OCI-LY1 (cell line): Measurements from ENCODE around the gene STAT3.

Experiments used
- EZH2 ChIP-seq: fragments of 200-600 bp; sonication (generic), shearing (Covaris generic); IDR thresholded peaks from 2 replicates; pipeline ENCODE4 v1.8.0; 2017; ENCODE audit warnings: borderline replicate concordance, mixed run types, mild to moderate bottlenecking, antibody characterized with exemption, low read length, moderate library complexity, mixed read lengths
- TF ChIP-seq, protein P1 (sequence below): fragments of 200-600 bp; sonication (generic), shearing (Covaris generic); IDR thresholded peaks from 2 replicates; pipeline ENCODE4 v1.5.1; 2017; ENCODE audit warnings: mild to moderate bottlenecking, antibody characterized with exemption, low read length, moderate library complexity, mixed read lengths

DNA sequence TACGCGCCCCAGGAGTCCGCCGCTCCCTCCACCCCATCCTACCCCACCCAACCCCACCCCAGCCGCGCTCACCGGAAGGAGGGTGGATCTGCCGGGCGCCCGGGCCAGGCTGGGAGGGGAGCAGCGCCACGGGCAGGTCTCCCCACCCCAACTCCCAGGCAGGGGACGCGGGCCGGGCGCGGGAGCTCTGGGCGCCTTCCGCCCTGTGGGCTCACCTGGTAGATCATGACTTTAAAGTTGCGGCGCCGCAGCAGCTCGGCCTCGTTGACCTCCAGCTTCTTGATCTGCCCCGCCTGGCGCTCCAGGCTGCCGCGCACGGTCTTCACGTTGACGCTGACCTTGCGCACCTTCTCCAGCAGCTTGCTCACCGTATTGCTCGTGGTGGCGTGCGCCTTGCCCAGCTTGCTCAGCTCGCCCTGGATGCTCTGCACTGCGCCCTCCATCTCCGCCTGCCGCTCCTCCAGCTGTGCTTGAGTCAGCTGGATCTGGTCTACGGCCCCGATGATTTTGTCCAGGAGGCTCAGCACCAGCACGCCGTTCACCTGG lies 34.2 kb upstream of the STAT3 start:
- TF ChIP-seq, protein P1, sequence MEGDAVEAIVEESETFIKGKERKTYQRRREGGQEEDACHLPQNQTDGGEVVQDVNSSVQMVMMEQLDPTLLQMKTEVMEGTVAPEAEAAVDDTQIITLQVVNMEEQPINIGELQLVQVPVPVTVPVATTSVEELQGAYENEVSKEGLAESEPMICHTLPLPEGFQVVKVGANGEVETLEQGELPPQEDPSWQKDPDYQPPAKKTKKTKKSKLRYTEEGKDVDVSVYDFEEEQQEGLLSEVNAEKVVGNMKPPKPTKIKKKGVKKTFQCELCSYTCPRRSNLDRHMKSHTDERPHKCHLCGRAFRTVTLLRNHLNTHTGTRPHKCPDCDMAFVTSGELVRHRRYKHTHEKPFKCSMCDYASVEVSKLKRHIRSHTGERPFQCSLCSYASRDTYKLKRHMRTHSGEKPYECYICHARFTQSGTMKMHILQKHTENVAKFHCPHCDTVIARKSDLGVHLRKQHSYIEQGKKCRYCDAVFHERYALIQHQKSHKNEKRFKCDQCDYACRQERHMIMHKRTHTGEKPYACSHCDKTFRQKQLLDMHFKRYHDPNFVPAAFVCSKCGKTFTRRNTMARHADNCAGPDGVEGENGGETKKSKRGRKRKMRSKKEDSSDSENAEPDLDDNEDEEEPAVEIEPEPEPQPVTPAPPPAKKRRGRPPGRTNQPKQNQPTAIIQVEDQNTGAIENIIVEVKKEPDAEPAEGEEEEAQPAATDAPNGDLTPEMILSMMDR, result no peak
- TF ChIP-seq EZH2, result no peak
